K562 (cell line): ENCODE measurements around the gene TRERF1. TPM values are rescaled to one million over a fixed set of nuclear protein-coding genes. Genes with fewer than 3 reads are reported as not detected.

Experiments
- ATAC-seq: fragments of 200-7000 bp; cut with Tn5 transposase; 3 replicates; pipeline ENCODE4 v1.9.1; 2020; ENCODE audit warnings: moderate library complexity
- BruUV-seq: library from RNA; stranded (reverse); fragments of 400-500 nt; replicated peaks from 2 replicates; lab custom pipeline; 2021; lab: Mats Ljungman, UMichigan
- CTCF ChIA-PET: fragments of 300-600 bp; formaldehyde crosslinking; extraction: SDS; loops from one replicate; lab custom pipeline; 2021; ENCODE audit warnings: low intra/inter-chr PET ratio; lab: Yijun Ruan, JAX
- POLR2A ChIA-PET: fragments of 300-600, 350-650 bp; sonication (Branson Sonifier 250); formaldehyde crosslinking; extraction: SDS; loops from one replicate; lab custom pipeline; 2021; ENCODE audit warnings: antibody characterized with exemption, inconsistent platforms; lab: Yijun Ruan, JAX
- DNase-seq, 4 experiments: peaks; one replicate each; pipeline versions ENCODE4 v3.0.0 to v3.0.0-alpha.2; 2011 to 2018; ENCODE audit warnings: low spot score in 3 of 4, mixed read lengths in 3 of 4; ENCODE audit errors: extremely low read depth in 1 of 4
- FAIRE-seq: peaks from 2 replicates; lab custom pipeline; 2011; peaks lifted over from hg19 to GRCh38; lab: Jason Lieb, UNC
- H2AFZ ChIP-seq: 2 replicates; pipeline ENCODE4 v1.6.0; 2011; ENCODE audit warnings: low read depth, low read length, control low read depth, inconsistent platforms
- H3K27ac ChIP-seq: fragments of 200-600 bp; 3 replicates; pipeline ENCODE4 v1.8.0; 2011; ENCODE audit warnings: low read depth, mild to moderate bottlenecking, control low read depth, inconsistent platforms, low read length, moderate library complexity, mixed read lengths; ENCODE audit errors: extremely low read depth
- H3K27me3 ChIP-seq, 2 experiments: fragments of 300-600 bp in 1 of 2; 2 replicates in 1 of 2; 3 replicates in 1 of 2; pipeline versions ENCODE4 v1.6.0 to v1.8.0; 2011; ENCODE audit warnings: inconsistent platforms in 2 of 2, low read length in 2 of 2, mild to moderate bottlenecking in 1 of 2, mixed read lengths in 1 of 2, moderate library complexity in 1 of 2; ENCODE audit not compliant: control insufficient read depth in 2 of 2, insufficient read depth in 2 of 2
- H3K36me3 ChIP-seq: fragments of 300-600 bp; 3 replicates; pipeline ENCODE4 v1.8.0; 2011; ENCODE audit warnings: mild to moderate bottlenecking, low read length, inconsistent platforms; ENCODE audit not compliant: control insufficient read depth, insufficient read depth
- H3K4me1 ChIP-seq, 2 experiments: fragments of 200-600 bp in 1 of 2; replicated peaks in 1 of 2; 2 replicates in 1 of 2; 3 replicates in 1 of 2; pipeline versions ENCODE4 v1.5.1 to v1.8.0; 2011; ENCODE audit warnings: inconsistent platforms in 2 of 2, low read length in 2 of 2, mild to moderate bottlenecking in 1 of 2, mixed read lengths in 1 of 2, moderate library complexity in 1 of 2; ENCODE audit not compliant: control insufficient read depth in 2 of 2, insufficient read depth in 2 of 2
- H3K4me2 ChIP-seq: 2 replicates; pipeline ENCODE4 v1.6.1; 2011; ENCODE audit warnings: low read length, control low read depth, inconsistent platforms, mixed read lengths; ENCODE audit not compliant: insufficient read depth
- H3K4me3 ChIP-seq: fragments of 200-600 bp; sonication (generic), shearing (Covaris generic); 2 replicates; pipeline ENCODE4 v1.5.1; 2016; ENCODE audit warnings: control low read depth, inconsistent platforms
- H3K79me2 ChIP-seq: fragments of 200-600 bp; 3 replicates; pipeline ENCODE4 v1.8.0; 2011; ENCODE audit warnings: low read length, inconsistent platforms; ENCODE audit not compliant: control insufficient read depth, insufficient read depth
- H3K9ac ChIP-seq, 2 experiments: 2 replicates each; pipeline versions ENCODE4 v1.6.0 to v1.6.1; 2011; ENCODE audit warnings: low read depth in 2 of 2, low read length in 2 of 2, control low read depth in 1 of 2, inconsistent platforms in 1 of 2, mild to moderate bottlenecking in 1 of 2, mixed read lengths in 1 of 2; ENCODE audit not compliant: insufficient read depth in 1 of 2
- H3K9me1 ChIP-seq: one replicate; pipeline ENCODE4 v1.6.0; 2011; ENCODE audit warnings: inconsistent platforms, mild to moderate bottlenecking, low read length, moderate library complexity; ENCODE audit not compliant: control insufficient read depth, insufficient read depth
- H3K9me3 ChIP-seq: replicated peaks from 2 replicates; pipeline ENCODE4 v1.5.1; 2011; ENCODE audit warnings: low read depth, low read length, inconsistent platforms; ENCODE audit not compliant: control insufficient read depth, insufficient read depth
- H4K20me1 ChIP-seq: replicated peaks from 2 replicates; pipeline ENCODE4 v1.6.1; 2011; ENCODE audit warnings: low read length, inconsistent platforms, mixed read lengths; ENCODE audit not compliant: control insufficient read depth, insufficient read depth
- CGGBP1 ChIP-seq: fragments of 250-450 bp; sonication (Bioruptor Pico); IDR thresholded peaks from 2 replicates; pipeline ENCODE4 v1.9.0; 2021; ENCODE audit warnings: mild to moderate bottlenecking
- PKNOX1 ChIP-seq: fragments of 450-650 bp; IDR thresholded peaks from 2 replicates; pipeline ENCODE4 v1.6.1; 2016
- ZNF586 ChIP-seq: fragments of 450-650 bp; formaldehyde crosslinking; conservative IDR thresholded peaks from 2 replicates; pipeline ENCODE4 v1.4.0; 2020; ENCODE audit warnings: mild to moderate bottlenecking, moderate library complexity
- WGBS: fragments of 100-300 bp; shearing (Covaris generic); methylation state at CpG from one replicate; pipeline ENCODE4 v1.1.6; 2016; ENCODE audit warnings: low coverage, mixed read lengths; ENCODE audit not compliant: insufficient coverage; ENCODE audit errors: missing lambda C conversion rate; 5-methylcytosine and 5-hydroxymethylcytosine counted together
- in situ Hi-C: fragments of 300-500 bp; cut with MboI; formaldehyde crosslinking; loops from 4 replicates; pipeline ENCODE4 v1.15.0; 2018; ENCODE audit warnings: inconsistent platforms, mixed read lengths
- intact Hi-C: fragments of 100-400 bp; cut with micrococcal nuclease; formaldehyde crosslinking; loops from 2 replicates; pipeline ENCODE4 v1.14.2; 2022
- polyA plus RNA-seq, 8 experiments: library from polyadenylated mRNA; depleted of rRNA in 4 of 8; stranded (reverse) in 5 of 8; unstranded in 3 of 8; fragments of >200 nt; fragmentation: Nextera tagmentation in 2 of 8; fragmentation: Illumina TruSeq in 1 of 8; extraction: Ambion mirVana in 2 of 8; extraction: Trizol in 1 of 8; gene quantifications; 2 replicates each; pipeline versions ENCODE4 v1.2.1 to v1.2.3, GENCODE V29; 2011 to 2014; ENCODE audit warnings: inconsistent platforms in 1 of 8, missing spikeins in 1 of 8
- total RNA-seq, 7 experiments: library from RNA; depleted of rRNA in 6 of 7; stranded (reverse); fragments of >200 nt in 6 of 7; fragmentation: Illumina TruSeq in 2 of 7; extraction: Trizol in 2 of 7; gene quantifications; 2 replicates each; pipeline versions ENCODE4 v1.2.1 to v1.2.3, GENCODE V29; 2011 to 2021; ENCODE audit warnings: low replicate concordance in 1 of 7
- TF ChIP-seq, protein P1 (sequence below), 2 experiments: IDR thresholded peaks; 2 replicates each; pipeline ENCODE4 v1.6.1; 2012; ENCODE audit warnings: improper control_type of control experiment in 2 of 2, low read depth in 2 of 2, low read length in 2 of 2, borderline replicate concordance in 1 of 2
- TF ChIP-seq, protein P2 (sequence below): sonication (generic); formaldehyde crosslinking; IDR thresholded peaks from 2 replicates; pipeline ENCODE4 v1.8.0; 2022; ENCODE audit warnings: missing genetic modification reagents, mild to moderate bottlenecking, borderline replicate concordance

The TRERF1 gene
- total and polyA plus RNA-seq, 9 of the 15 experiments (the other 6 are each of a cell fraction or from before 2014, with no cell fraction given) = 0.04 to 0.20 (median 0.07) TPM; not detected in 3

- intact Hi-C loops = loop anchor here (10.0 kb wide), 1 partner anchor 259 kb away; no protein-coding TSS in a partner anchor
- Histone ChIP-seq H3K9me1 (no peaks in the 10 kb centered on the region), H3K9ac (no peak overlapping the region; a peak in 1 of 4 replicates), H3K27ac (no peak overlapping the region), H3K36me3 (no peaks in the 10 kb centered on the region), H3K4me2 (no peak overlapping the region), H4K20me1 (no peaks in the 10 kb centered on the region), H3K4me1 (peaks cover 43 to 53% of the 10 kb centered on the region in 2 experiments)
- WGBS = 70% methylated on average over 5 of the region's 5 CpGs
- peak; percentile 78 for TF ChIP-seq PKNOX1
- TF ChIP-seq, protein P1, sequence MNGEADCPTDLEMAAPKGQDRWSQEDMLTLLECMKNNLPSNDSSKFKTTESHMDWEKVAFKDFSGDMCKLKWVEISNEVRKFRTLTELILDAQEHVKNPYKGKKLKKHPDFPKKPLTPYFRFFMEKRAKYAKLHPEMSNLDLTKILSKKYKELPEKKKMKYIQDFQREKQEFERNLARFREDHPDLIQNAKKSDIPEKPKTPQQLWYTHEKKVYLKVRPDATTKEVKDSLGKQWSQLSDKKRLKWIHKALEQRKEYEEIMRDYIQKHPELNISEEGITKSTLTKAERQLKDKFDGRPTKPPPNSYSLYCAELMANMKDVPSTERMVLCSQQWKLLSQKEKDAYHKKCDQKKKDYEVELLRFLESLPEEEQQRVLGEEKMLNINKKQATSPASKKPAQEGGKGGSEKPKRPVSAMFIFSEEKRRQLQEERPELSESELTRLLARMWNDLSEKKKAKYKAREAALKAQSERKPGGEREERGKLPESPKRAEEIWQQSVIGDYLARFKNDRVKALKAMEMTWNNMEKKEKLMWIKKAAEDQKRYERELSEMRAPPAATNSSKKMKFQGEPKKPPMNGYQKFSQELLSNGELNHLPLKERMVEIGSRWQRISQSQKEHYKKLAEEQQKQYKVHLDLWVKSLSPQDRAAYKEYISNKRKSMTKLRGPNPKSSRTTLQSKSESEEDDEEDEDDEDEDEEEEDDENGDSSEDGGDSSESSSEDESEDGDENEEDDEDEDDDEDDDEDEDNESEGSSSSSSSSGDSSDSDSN (IDR thresholded peaks at IDR 0.05; ENCODE audit: borderline replicate concordance in 1 of 2, low read depth in 2 of 2, low read length in 2 of 2) = no peak
- TF ChIP-seq, protein P2, sequence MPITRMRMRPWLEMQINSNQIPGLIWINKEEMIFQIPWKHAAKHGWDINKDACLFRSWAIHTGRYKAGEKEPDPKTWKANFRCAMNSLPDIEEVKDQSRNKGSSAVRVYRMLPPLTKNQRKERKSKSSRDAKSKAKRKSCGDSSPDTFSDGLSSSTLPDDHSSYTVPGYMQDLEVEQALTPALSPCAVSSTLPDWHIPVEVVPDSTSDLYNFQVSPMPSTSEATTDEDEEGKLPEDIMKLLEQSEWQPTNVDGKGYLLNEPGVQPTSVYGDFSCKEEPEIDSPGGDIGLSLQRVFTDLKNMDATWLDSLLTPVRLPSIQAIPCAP (CRISPR knock-in tag) = no peak
- TF ChIP-seq CGGBP1 = 0 out of 2 replicates have a peak, but pooled peaks have one; percentile 17
- TF ChIP-seq ZNF586 (CRISPR knock-in tag) = no peak
- TF ChIP-seq, all 486 proteins: peak for 2
- no peak for FAIRE-seq
- Histone ChIP-seq H3K9me3 (no peaks in the 10 kb centered on the region), H3K4me3 (no peak overlapping the region), H3K27me3 (no peaks in the 10 kb centered on the region), H2AFZ (no peak overlapping the region), H3K79me2 (no peaks in the 10 kb centered on the region)
- CTCF ChIA-PET = no interaction called here
- ATAC-seq = no peak
- peak in 1 of 4 experiments; percentile 16 for DNase-seq
- POLR2A ChIA-PET = interaction anchor here (0.6 to 2.0 kb wide), 8 partner anchors 9 to 815 kb away, joined by 3 to 11 read pairs (median 4); partner anchors contain the start of gene GUCA1A
- in situ Hi-C loops = no loop called here
- BruUV-seq = no TSS peak
Observed at GRCh38 chr6:42194056-42194455, 257.7 kb downstream of the TRERF1 start.
